Right ventricle myocardium inferior (tissue), 1 donor: Measurements from ENCODE around the gene FCHO1. TPM values are rescaled to one million over a fixed set of nuclear protein-coding genes. Genes with fewer than 3 reads are reported as not detected.

ENCODE experiments used
- ATAC-seq: fragments of 200-7000 bp; cut with Tn5 transposase; one replicate; pipeline ENCODE4 v1.9.1; 2020; ENCODE audit warnings: mild to moderate bottlenecking, moderate library complexity
- DNase-seq: peaks from one replicate; pipeline ENCODE4 v3.0.0; 2021; ENCODE audit errors: missing footprints
- intact Hi-C: fragments of 100-400 bp; cut with DNase I; formaldehyde crosslinking; loops from one replicate; pipeline ENCODE4 v1.11.0; 2022
- total RNA-seq: library from RNA; stranded (reverse); fragmentation: NEBNext Ultra II Directional; extraction: Animal tissue kit (Norgen Biotek cat#: 25700); gene quantifications from one replicate; pipeline ENCODE4 v1.2.1, GENCODE V29; 2021
- donor health status: DM: no; HTN: yes; CAD: no; lungs with severe emphysema.

Gene FCHO1
- total RNA-seq, 1 donor from 2014 or later: 0.24 TPM

DNA sequence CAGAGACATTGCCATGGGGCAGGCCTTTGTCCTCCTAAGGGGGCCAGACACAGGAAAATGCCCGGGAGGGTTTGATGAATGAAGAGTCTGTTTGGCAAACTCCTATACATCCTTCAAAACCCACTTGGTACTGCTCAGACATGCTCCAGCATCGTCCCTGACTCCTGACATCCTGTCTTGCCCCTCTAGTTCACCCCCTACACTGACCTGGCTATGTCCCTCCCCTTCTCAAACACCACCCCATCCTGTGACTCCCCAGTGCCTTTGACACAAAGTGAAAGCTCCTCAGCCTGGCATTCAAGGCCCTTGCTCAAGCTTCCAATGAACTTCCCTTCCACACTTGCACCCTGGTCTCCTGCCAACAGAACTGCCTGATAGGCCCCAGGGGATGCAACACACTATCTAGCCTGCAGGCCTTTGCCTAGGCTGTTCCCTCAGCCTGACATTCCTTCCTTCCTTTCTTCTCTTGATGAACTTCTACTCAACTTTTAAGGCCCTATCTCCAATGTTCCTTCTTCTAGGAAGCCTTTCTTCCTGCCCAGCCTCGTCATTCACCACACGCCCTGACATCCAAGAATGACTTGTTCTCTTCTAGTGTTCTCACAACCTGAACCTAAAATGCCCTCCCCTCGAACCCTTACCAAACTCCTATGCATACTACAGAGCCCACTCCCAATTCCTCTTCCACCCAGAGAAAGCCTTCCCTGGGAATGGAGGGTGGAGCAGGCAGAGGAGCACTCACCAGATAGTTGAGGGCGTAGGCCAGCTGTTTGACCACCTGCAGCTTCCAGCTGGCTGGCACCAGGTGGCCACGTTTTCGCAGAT is 84.1 kb downstream of the FCHO1 start:
- ATAC-seq (no peak), DNase-seq (no peak)
- intact Hi-C loops: no loop called here

DNA sequence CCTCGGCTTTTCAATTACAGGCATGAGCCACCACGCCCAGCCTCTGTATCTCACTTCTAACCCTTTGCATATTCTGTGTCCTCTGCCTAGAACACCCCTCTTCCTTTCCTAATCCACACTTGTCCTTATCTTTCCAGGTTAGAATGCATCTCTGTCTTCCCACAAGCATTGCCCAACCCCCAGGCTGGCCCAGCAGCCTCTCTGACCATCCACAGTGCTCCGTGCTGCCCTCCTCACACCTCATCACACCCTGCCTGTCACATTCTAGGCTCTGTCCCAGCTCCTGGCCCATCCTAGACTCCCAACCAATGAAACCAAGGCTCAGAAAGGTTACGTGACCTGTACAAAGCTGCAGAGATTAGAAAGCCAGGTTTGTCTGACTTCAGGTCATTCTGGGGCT is 85.3 kb downstream of the FCHO1 start:
- intact Hi-C loops: no loop called here
- ATAC-seq: no peak
- no peak for DNase-seq

GRCh38 chr19:17837972-17838371 is 86.7 kb downstream of the FCHO1 start:
- ATAC-seq (no peak), DNase-seq (no peak)
- intact Hi-C loops: no loop called here

Other genes starting within 250 kb of the FCHO1 start
- gene PGLS, start 239.8 kb upstream of the FCHO1 start, total RNA-seq: 20.8 TPM
- gene COLGALT1, start 195.8 kb upstream of the FCHO1 start, total RNA-seq: 35.5 TPM
- 0.03 TPM for gene UNC13A, start 63.1 kb upstream of the FCHO1 start, total RNA-seq
- gene MAP1S, start 32.0 kb upstream of the FCHO1 start, total RNA-seq: 26.0 TPM
- not detected for gene B3GNT3, start 43.7 kb downstream of the FCHO1 start, total RNA-seq
- gene INSL3, start 70.0 kb downstream of the FCHO1 start, total RNA-seq: not detected
- gene JAK3, start 96.5 kb downstream of the FCHO1 start, total RNA-seq: 1.9 TPM
- 860 TPM for gene RPL18A, start 108.4 kb downstream of the FCHO1 start, total RNA-seq
- not detected for gene SLC5A5, start 120.5 kb downstream of the FCHO1 start, total RNA-seq
- gene CCDC124, start 181.5 kb downstream of the FCHO1 start, total RNA-seq: 85.9 TPM
- not detected for gene KCNN1, start 215.6 kb downstream of the FCHO1 start, total RNA-seq